Endothelial cell of umbilical vein (primary cell): ENCODE results near the gene FSTL4. TPM values are rescaled to one million over a fixed set of nuclear protein-coding genes. Genes with fewer than 3 reads are reported as not detected.

ENCODE experiments used
- BruUV-seq: library from RNA; stranded (reverse); fragments of 400-500 nt; replicated peaks from 2 replicates; lab custom pipeline; 2021; lab: Mats Ljungman, UMichigan
- CTCF ChIA-PET: fragments of 300-600, 350-600 bp; sonication (Branson Sonifier 250); formaldehyde crosslinking; loops from one replicate; lab custom pipeline; 2021; ENCODE audit warnings: antibody characterized with exemption, inconsistent platforms; lab: Charles Lee
- POLR2A ChIA-PET: fragments of 300-600, 350-600 bp; sonication (Branson Sonifier 250); formaldehyde crosslinking; loops from one replicate; lab custom pipeline; 2021; ENCODE audit warnings: antibody characterized with exemption, inconsistent platforms; lab: Charles Lee
- DNase-seq: peaks from one replicate; pipeline ENCODE4 v3.0.0-alpha.2; 2011; ENCODE audit warnings: low read depth, low spot score
- FAIRE-seq: peaks from 2 replicates; lab custom pipeline; 2011; peaks lifted over from hg19 to GRCh38; lab: Jason Lieb, UNC
- H2AFZ ChIP-seq: 2 replicates; pipeline ENCODE4 v1.6.0; 2012; ENCODE audit warnings: low read depth, low read length, control low read depth, inconsistent platforms
- H3K27ac ChIP-seq: 2 replicates; pipeline ENCODE4 v1.5.1; 2011; ENCODE audit warnings: low read depth, mild to moderate bottlenecking, control low read depth, low read length, moderate library complexity; ENCODE audit not compliant: insufficient read depth
- H3K27me3 ChIP-seq, 2 experiments: 2 replicates each; pipeline versions ENCODE4 v1.6.0 to v1.6.1; 2011; ENCODE audit warnings: low read length in 2 of 2, mixed read lengths in 1 of 2; ENCODE audit not compliant: control insufficient read depth in 2 of 2, insufficient read depth in 2 of 2
- H3K36me3 ChIP-seq, 2 experiments: 2 replicates in 1 of 2; 3 replicates in 1 of 2; pipeline ENCODE4 v1.5.1; 2011; ENCODE audit warnings: low read length in 2 of 2, mild to moderate bottlenecking in 1 of 2, moderate library complexity in 1 of 2; ENCODE audit not compliant: control insufficient read depth in 2 of 2, insufficient read depth in 2 of 2; ENCODE audit errors: extremely low read depth in 1 of 2
- H3K4me1 ChIP-seq: 3 replicates; pipeline ENCODE4 v1.5.1; 2011; ENCODE audit warnings: mild to moderate bottlenecking, low read length; ENCODE audit not compliant: control insufficient read depth, insufficient read depth; ENCODE audit errors: extremely low read depth
- H3K4me2 ChIP-seq: 2 replicates; pipeline ENCODE4 v1.6.1; 2011; ENCODE audit warnings: low read length, control low read depth, mixed read lengths; ENCODE audit not compliant: insufficient read depth
- H3K4me3 ChIP-seq, 3 experiments: fragments of 200-600 bp in 1 of 3; sonication (generic), shearing (Covaris generic) in 1 of 3; replicated peaks in 1 of 3; 2 replicates each; pipeline ENCODE4 v1.5.1; 2011 to 2016; ENCODE audit warnings: control low read depth in 3 of 3, low read length in 3 of 3, mild to moderate bottlenecking in 2 of 3, inconsistent platforms in 1 of 3, low read depth in 1 of 3, moderate library complexity in 1 of 3; ENCODE audit not compliant: insufficient read depth in 1 of 3
- H3K79me2 ChIP-seq: 2 replicates; pipeline ENCODE4 v1.6.0; 2012; ENCODE audit warnings: low read length, inconsistent platforms; ENCODE audit not compliant: control insufficient read depth, insufficient read depth
- H3K9ac ChIP-seq: replicated peaks from 2 replicates; pipeline ENCODE3; 2011; ENCODE audit warnings: low read length, control low read depth; ENCODE audit not compliant: insufficient read depth; ENCODE audit errors: extremely low read depth
- H3K9me1 ChIP-seq: replicated peaks from 3 replicates; pipeline ENCODE4 v1.6.0; 2011; ENCODE audit warnings: mild to moderate bottlenecking, low read length; ENCODE audit not compliant: control insufficient read depth, insufficient read depth; ENCODE audit errors: extremely low read depth
- H3K9me3 ChIP-seq: replicated peaks from 2 replicates; pipeline ENCODE4 v1.5.1; 2012; ENCODE audit warnings: low read length, inconsistent platforms; ENCODE audit not compliant: control insufficient read depth, insufficient read depth
- H4K20me1 ChIP-seq: replicated peaks from 2 replicates; pipeline ENCODE3; 2011; ENCODE audit warnings: mild to moderate bottlenecking, low read length; ENCODE audit not compliant: control insufficient read depth, insufficient read depth; ENCODE audit errors: extremely low read depth
- EZH2 ChIP-seq: IDR thresholded peaks from 2 replicates; pipeline ENCODE4 v1.6.1; 2012; ENCODE audit warnings: borderline replicate concordance, low read depth, mild to moderate bottlenecking, moderate library complexity, low read length, inconsistent platforms; ENCODE audit not compliant: severe bottlenecking
- FOS ChIP-seq: IDR thresholded peaks from 2 replicates; pipeline ENCODE4 v1.6.1; 2011; ENCODE audit warnings: mild to moderate bottlenecking, low read length, moderate library complexity, borderline replicate concordance; ENCODE audit not compliant: insufficient read depth
- GATA2 ChIP-seq: IDR thresholded peaks from 2 replicates; pipeline ENCODE4 v1.7.0; 2011; ENCODE audit warnings: low read depth, mild to moderate bottlenecking, moderate library complexity, mixed read lengths, low read length; ENCODE audit not compliant: insufficient read length, insufficient read depth
- JUN ChIP-seq: IDR thresholded peaks from 2 replicates; pipeline ENCODE4 v1.6.1; 2011; ENCODE audit warnings: borderline replicate concordance, low read depth; ENCODE audit not compliant: insufficient read length, insufficient read depth
- MYC ChIP-seq: IDR thresholded peaks from one replicate; pipeline ENCODE4 v1.6.1; 2011; ENCODE audit warnings: mild to moderate bottlenecking, low read depth, low read length
- POLR2A ChIP-seq: IDR thresholded peaks from 2 replicates; pipeline ENCODE4 v1.6.1; 2012; ENCODE audit warnings: low read depth, mild to moderate bottlenecking, control low read depth, low read length
- POLR2AphosphoS5 ChIP-seq: IDR thresholded peaks from 2 replicates; pipeline ENCODE4 v1.6.1; 2012; ENCODE audit warnings: low read depth, mild to moderate bottlenecking, control low read depth, low read length, moderate library complexity; ENCODE audit not compliant: insufficient read depth
- dilution Hi-C: fragments of 300-500 bp; cut with MboI; formaldehyde crosslinking; loops from one replicate; pipeline ENCODE4 v1.15.0; 2019; ENCODE audit warnings: low sequenced_read_pairs; ENCODE audit not compliant: extremely low pct_ligation_motif_present
- intact Hi-C: fragments of 100-400 bp; cut with micrococcal nuclease; formaldehyde crosslinking; loops from one replicate; pipeline ENCODE4 v1.10.0; 2022
- polyA plus RNA-seq, 4 experiments: library from polyadenylated mRNA; depleted of rRNA in 3 of 4; stranded (reverse) in 3 of 4; unstranded in 1 of 4; fragments of >200 nt; gene quantifications; 2 replicates each; pipeline versions ENCODE4 v1.2.1 to v1.2.3, GENCODE V29; 2011 to 2012; ENCODE audit warnings: missing spikeins in 1 of 4
- total RNA-seq: library from RNA; stranded (reverse); gene quantifications from 2 replicates; pipeline ENCODE4 v1.2.3, GENCODE V29; 2021
- TF ChIP-seq, protein P1 (sequence below), 2 donors: IDR thresholded peaks; 1 replicate in 1 of 2; 2 replicates in 1 of 2; pipeline ENCODE4 v1.5.1; 2011; ENCODE audit warnings: low read length in 2 of 2, mild to moderate bottlenecking in 2 of 2, moderate library complexity in 2 of 2, control low read depth in 1 of 2, inconsistent platforms in 1 of 2, low read depth in 1 of 2; ENCODE audit not compliant: insufficient read depth in 1 of 2; ENCODE audit errors: extremely low read depth in 1 of 2
- TF ChIP-seq, protein P2 (sequence below): IDR thresholded peaks from 2 replicates; pipeline ENCODE4 v1.6.1; 2011; ENCODE audit not compliant: insufficient read depth, insufficient read length

FSTL4 gene
- total and polyA plus RNA-seq, 2 donors (not counting 3 experiments of a cell fraction or from before 2014, with no cell fraction given), result 0.18 TPM; not detected in 1

- Histone ChIP-seq H3K9me3 (no peaks in the 10 kb centered on the region), H4K20me1 (no peaks in the 10 kb centered on the region), H3K4me1 (no peaks in the 10 kb centered on the region), H3K4me3 (no peak overlapping the region), H3K9me1 (no peaks in the 10 kb centered on the region), H3K36me3 (no peaks in the 10 kb centered on the region), H3K27me3 (no peaks in the 10 kb centered on the region), H3K79me2 (no peaks in the 10 kb centered on the region), H3K4me2 (no peak overlapping the region), H3K27ac (no peak overlapping the region), H2AFZ (no peak overlapping the region), H3K9ac (no peak overlapping the region)
- BruUV-seq, result no TSS peak
- CTCF ChIA-PET, result interaction anchor here (1.3 to 1.6 kb wide), 2 partner anchors 9 to 19 kb away, joined by 3 read pairs; no protein-coding TSS in a partner anchor
- POLR2A ChIA-PET, result no interaction called here
- intact Hi-C loops (no loop called here), dilution Hi-C loops (no loop called here)
- TF ChIP-seq, protein P1, sequence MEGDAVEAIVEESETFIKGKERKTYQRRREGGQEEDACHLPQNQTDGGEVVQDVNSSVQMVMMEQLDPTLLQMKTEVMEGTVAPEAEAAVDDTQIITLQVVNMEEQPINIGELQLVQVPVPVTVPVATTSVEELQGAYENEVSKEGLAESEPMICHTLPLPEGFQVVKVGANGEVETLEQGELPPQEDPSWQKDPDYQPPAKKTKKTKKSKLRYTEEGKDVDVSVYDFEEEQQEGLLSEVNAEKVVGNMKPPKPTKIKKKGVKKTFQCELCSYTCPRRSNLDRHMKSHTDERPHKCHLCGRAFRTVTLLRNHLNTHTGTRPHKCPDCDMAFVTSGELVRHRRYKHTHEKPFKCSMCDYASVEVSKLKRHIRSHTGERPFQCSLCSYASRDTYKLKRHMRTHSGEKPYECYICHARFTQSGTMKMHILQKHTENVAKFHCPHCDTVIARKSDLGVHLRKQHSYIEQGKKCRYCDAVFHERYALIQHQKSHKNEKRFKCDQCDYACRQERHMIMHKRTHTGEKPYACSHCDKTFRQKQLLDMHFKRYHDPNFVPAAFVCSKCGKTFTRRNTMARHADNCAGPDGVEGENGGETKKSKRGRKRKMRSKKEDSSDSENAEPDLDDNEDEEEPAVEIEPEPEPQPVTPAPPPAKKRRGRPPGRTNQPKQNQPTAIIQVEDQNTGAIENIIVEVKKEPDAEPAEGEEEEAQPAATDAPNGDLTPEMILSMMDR (IDR thresholded peaks at IDR 0.05; ENCODE audit: extremely low read depth in 1 of 2, insufficient read depth in 1 of 2, low read depth in 1 of 2, low read length in 2 of 2), result no peak
- TF ChIP-seq, protein P2, sequence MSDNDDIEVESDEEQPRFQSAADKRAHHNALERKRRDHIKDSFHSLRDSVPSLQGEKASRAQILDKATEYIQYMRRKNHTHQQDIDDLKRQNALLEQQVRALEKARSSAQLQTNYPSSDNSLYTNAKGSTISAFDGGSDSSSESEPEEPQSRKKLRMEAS, result no peak
- TF ChIP-seq POLR2AphosphoS5 (no peak), JUN (no peak), MYC (no peak), FOS (no peak), GATA2 (no peak), EZH2 (no peak), POLR2A (no peak)
- DNase-seq, result no peak
- no peak for FAIRE-seq
Measured at GRCh38 chr5:133397348-133397747, 215.0 kb downstream of the FSTL4 start.
